Loucy (cell line): Measurements from ENCODE around the gene DNAH14.
A peak's percentile ranks its signal among the peaks of the same experiment; 100 is the strongest.

Experiments
- H2AFZ ChIP-seq: fragments of 200-600 bp; sonication (generic); 2 replicates; pipeline ENCODE4 v1.6.0; 2016; ENCODE audit warnings: antibody characterized with exemption, mild to moderate bottlenecking, low read length, moderate library complexity
- H3F3A ChIP-seq: fragments of 200-600 bp; 2 replicates; pipeline ENCODE4 v1.6.0; 2016; ENCODE audit warnings: antibody characterized with exemption, low read depth, mild to moderate bottlenecking
- H3K27me3 ChIP-seq: fragments of 200-600 bp; sonication (generic); 2 replicates; pipeline ENCODE4 v1.6.1; 2014; ENCODE audit warnings: low read length, mild to moderate bottlenecking; ENCODE audit not compliant: insufficient read depth, poor library complexity, severe bottlenecking
- H3K36me3 ChIP-seq: fragments of 200-600 bp; sonication (generic); 2 replicates; pipeline ENCODE4 v1.6.1; 2016; ENCODE audit warnings: low read length; ENCODE audit not compliant: insufficient read depth
- H3K4me1 ChIP-seq: fragments of 200-600 bp; sonication (generic); 2 replicates; pipeline ENCODE4 v1.5.1; 2014; ENCODE audit warnings: low read length, mild to moderate bottlenecking; ENCODE audit not compliant: insufficient read depth, poor library complexity, severe bottlenecking
- H3K4me2 ChIP-seq: fragments of 200-600 bp; sonication (generic); 2 replicates; pipeline ENCODE4 v1.6.0; 2014; ENCODE audit warnings: antibody characterized with exemption, low read length, low read depth, mild to moderate bottlenecking; ENCODE audit not compliant: poor library complexity, severe bottlenecking
- H3K4me3 ChIP-seq: fragments of 200-600 bp; sonication (generic); 2 replicates; pipeline ENCODE4 v1.5.1; 2014; ENCODE audit warnings: low read length, mild to moderate bottlenecking, mixed read lengths; ENCODE audit not compliant: poor library complexity, severe bottlenecking
- H3K79me2 ChIP-seq: fragments of 200-600 bp; sonication (generic); 2 replicates; pipeline ENCODE4 v1.6.1; 2014; ENCODE audit warnings: low read length; ENCODE audit not compliant: insufficient read depth
- H3K9ac ChIP-seq: fragments of 200-600 bp; sonication (generic); 2 replicates; pipeline ENCODE4 v1.6.0; 2014; ENCODE audit warnings: mild to moderate bottlenecking, low read depth, low read length, moderate library complexity; ENCODE audit not compliant: poor library complexity, severe bottlenecking
- H3K9me2 ChIP-seq: fragments of 200-600 bp; sonication (generic); replicated peaks from 2 replicates; pipeline ENCODE4 v1.6.1; 2016; ENCODE audit warnings: low read depth, low read length, mixed read lengths
- H3K9me3 ChIP-seq: fragments of 200-600 bp; sonication (generic); 2 replicates; pipeline ENCODE4 v1.6.1; 2014; ENCODE audit warnings: mild to moderate bottlenecking, antibody characterized with exemption, low read length, low read depth; ENCODE audit not compliant: insufficient read depth
- H4K20me1 ChIP-seq: fragments of 200-600 bp; sonication (generic); 2 replicates; pipeline ENCODE4 v1.6.0; 2014; ENCODE audit warnings: antibody characterized with exemption, low read length, mild to moderate bottlenecking; ENCODE audit not compliant: insufficient read depth, poor library complexity, severe bottlenecking
- EZH2phosphoT487 ChIP-seq: fragments of 200-600 bp; IDR thresholded peaks from 2 replicates; pipeline ENCODE4 v1.6.1; 2018; ENCODE audit warnings: antibody characterized with exemption, mild to moderate bottlenecking, moderate library complexity, borderline replicate concordance
- TF ChIP-seq, protein P1 (sequence below): fragments of 200-600 bp; sonication (generic); conservative IDR thresholded peaks from 2 replicates; pipeline ENCODE4 v1.5.1; 2014; ENCODE audit warnings: mild to moderate bottlenecking, antibody characterized with exemption, low read length

Gene DNAH14

DNA sequence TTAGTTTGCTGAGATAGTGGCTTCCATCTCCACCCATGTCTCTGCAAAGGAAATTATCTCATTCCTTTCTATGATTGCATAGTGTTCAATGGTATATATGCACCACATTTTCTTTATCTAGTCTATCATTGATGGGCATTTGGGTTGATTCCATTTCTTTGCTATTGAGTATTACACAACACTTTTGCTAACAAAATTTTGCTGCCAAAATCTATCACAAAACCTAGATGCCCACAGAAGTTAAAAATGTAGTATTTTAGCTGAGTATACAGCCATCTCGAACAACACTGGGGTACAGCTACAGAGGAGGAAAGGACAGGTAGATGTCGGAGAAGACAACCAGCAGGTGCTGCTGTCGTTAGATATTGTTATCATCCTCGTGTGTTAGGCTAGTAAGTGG, 430.6 kb downstream of the DNAH14 start:
- Histone ChIP-seq H3K36me3 (no peaks in the 10 kb centered on the region), H3K4me1 (no peaks in the 10 kb centered on the region), H2AFZ (no peak overlapping the region), H4K20me1 (no peaks in the 10 kb centered on the region), H3K4me2 (no peak overlapping the region), H3K27me3 (no peaks in the 10 kb centered on the region), H3K4me3 (no peak overlapping the region), H3K9me3 (no peaks in the 10 kb centered on the region), H3K9ac (no peak overlapping the region), H3K9me2 (no peaks in the 10 kb centered on the region), H3K79me2 (no peaks in the 10 kb centered on the region), H3F3A (no peaks in the 10 kb centered on the region)
- TF ChIP-seq, protein P1, sequence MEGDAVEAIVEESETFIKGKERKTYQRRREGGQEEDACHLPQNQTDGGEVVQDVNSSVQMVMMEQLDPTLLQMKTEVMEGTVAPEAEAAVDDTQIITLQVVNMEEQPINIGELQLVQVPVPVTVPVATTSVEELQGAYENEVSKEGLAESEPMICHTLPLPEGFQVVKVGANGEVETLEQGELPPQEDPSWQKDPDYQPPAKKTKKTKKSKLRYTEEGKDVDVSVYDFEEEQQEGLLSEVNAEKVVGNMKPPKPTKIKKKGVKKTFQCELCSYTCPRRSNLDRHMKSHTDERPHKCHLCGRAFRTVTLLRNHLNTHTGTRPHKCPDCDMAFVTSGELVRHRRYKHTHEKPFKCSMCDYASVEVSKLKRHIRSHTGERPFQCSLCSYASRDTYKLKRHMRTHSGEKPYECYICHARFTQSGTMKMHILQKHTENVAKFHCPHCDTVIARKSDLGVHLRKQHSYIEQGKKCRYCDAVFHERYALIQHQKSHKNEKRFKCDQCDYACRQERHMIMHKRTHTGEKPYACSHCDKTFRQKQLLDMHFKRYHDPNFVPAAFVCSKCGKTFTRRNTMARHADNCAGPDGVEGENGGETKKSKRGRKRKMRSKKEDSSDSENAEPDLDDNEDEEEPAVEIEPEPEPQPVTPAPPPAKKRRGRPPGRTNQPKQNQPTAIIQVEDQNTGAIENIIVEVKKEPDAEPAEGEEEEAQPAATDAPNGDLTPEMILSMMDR = no peak
- TF ChIP-seq EZH2phosphoT487 = no peak

DNA sequence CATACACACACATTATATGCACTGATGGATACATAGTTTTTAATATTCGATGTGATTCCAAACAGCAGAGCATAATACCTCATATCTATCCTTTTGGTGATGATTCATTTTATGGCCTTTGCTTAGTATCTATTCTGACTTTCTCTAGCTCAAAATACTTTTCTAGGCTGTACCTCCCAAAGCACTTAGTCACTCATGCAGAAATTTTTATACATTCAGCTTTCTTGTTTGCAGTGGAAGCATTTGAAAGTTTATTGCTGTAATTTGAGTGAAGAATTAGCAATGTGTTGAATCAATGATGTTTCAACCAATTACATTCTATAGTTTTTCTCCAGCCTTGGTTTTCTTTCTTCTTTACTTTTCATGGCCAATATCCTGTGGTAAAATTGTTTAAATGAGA, 431.7 kb downstream of the DNAH14 start:
- Histone ChIP-seq H2AFZ (peak overlapping the region; percentile 13; the same call in 1 of the 2 replicates), H3K4me2 (no peak overlapping the region), H3K9ac (no peak overlapping the region), H3F3A (no peaks in the 10 kb centered on the region), H3K4me1 (no peaks in the 10 kb centered on the region), H3K9me3 (no peaks in the 10 kb centered on the region), H3K27me3 (no peaks in the 10 kb centered on the region), H3K4me3 (no peak overlapping the region), H3K9me2 (no peaks in the 10 kb centered on the region), H3K79me2 (no peaks in the 10 kb centered on the region), H4K20me1 (no peaks in the 10 kb centered on the region), H3K36me3 (no peaks in the 10 kb centered on the region)
- TF ChIP-seq EZH2phosphoT487 = no peak
- TF ChIP-seq, protein P1 = no peak

DNA sequence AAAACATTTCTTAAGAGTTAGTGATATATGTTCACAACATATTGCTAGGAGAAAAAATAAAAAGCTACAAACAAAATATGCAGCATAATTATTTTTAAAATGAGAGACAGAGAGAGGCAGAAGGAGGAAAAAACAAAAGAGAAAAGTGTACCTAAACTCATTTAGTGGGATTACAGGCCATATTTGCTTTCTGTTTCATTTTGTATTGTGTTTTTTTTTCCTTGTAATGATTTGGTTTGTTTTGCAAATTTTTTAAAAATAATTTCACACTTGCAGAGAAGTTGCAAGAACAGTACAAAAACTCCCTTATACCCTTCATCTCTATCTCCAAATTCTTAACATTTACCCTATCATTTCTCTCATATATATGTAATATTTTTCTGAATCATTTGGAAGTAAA, 433.3 kb downstream of the DNAH14 start:
- TF ChIP-seq EZH2phosphoT487 = no peak
- TF ChIP-seq, protein P1 = no peak
- H3K4me1 ChIP-seq = no peaks in the 10 kb centered on the region

More for the DNA sequence above, 433.3 kb downstream of the DNAH14 start:
- no peaks in the 10 kb centered on the region for H3K9me2 ChIP-seq
- H3K4me2 ChIP-seq = peak overlapping the region; percentile 4
- H3F3A ChIP-seq = no peaks in the 10 kb centered on the region
- no peak overlapping the region for H3K9ac ChIP-seq
- H3K79me2 ChIP-seq = no peaks in the 10 kb centered on the region
- no peaks in the 10 kb centered on the region for H3K36me3 ChIP-seq
- no peaks in the 10 kb centered on the region for H3K9me3 ChIP-seq
- H2AFZ ChIP-seq = peak overlapping the region; percentile 72; the same call in 1 of the 2 replicates
- no peaks in the 10 kb centered on the region for H3K27me3 ChIP-seq
- H4K20me1 ChIP-seq = no peaks in the 10 kb centered on the region
- no peak overlapping the region for H3K4me3 ChIP-seq
